Glomerular visceral epithelial cell (primary cell): Measurements from ENCODE around the gene POLA1.

Source experiments
- DNase-seq: peaks from one replicate; pipeline ENCODE4 v3.0.0-alpha.2; 2016; ENCODE audit errors: extremely low spot score

Gene POLA1

GRCh38 chrX:25007059-25008053, 313.6 kb downstream of the POLA1 start:
- DNase-seq = no peak

GRCh38 chrX:25009407-25009806, 315.7 kb downstream of the POLA1 start:
- DNase-seq = no peak

GRCh38 chrX:25010784-25011588, 317.3 kb downstream of the POLA1 start:
- DNase-seq = no peak

- no peak for DNase-seq
Measured at GRCh38 chrX:25011589-25012432, 318.1 kb downstream of the POLA1 start.

- DNase-seq = no peak
Measured at GRCh38 chrX:25012433-25012735, 318.7 kb downstream of the POLA1 start.

- DNase-seq = no peak
Measured at GRCh38 chrX:25012793-25013631, 319.3 kb downstream of the POLA1 start.

GRCh38 chrX:25013632-25014365, 320.1 kb downstream of the POLA1 start:
- no peak for DNase-seq

GRCh38 chrX:25014366-25014838, 320.7 kb downstream of the POLA1 start:
- DNase-seq = no peak

- DNase-seq = no peak
Measured at GRCh38 chrX:25015486-25016360, 322.0 kb downstream of the POLA1 start, which contains the start of gene ARX. ARX (minus strand) TSS chrX:25015965; CDS start chrX:25015737, 228 bp downstream.

GRCh38 chrX:25016361-25016671, 322.6 kb downstream of the POLA1 start:
- no peak for DNase-seq

GRCh38 chrX:25016938-25017598, 323.4 kb downstream of the POLA1 start:
- DNase-seq = no peak

GRCh38 chrX:25017667-25018247, 324.0 kb downstream of the POLA1 start:
- DNase-seq = no peak

GRCh38 chrX:25018682-25019081, 325.0 kb downstream of the POLA1 start:
- DNase-seq = no peak

- no peak for DNase-seq
Measured at GRCh38 chrX:25019707-25020390, 326.1 kb downstream of the POLA1 start.

GRCh38 chrX:25020391-25020904, 326.7 kb downstream of the POLA1 start:
- DNase-seq = no peak

GRCh38 chrX:25020905-25021449, 327.3 kb downstream of the POLA1 start:
- DNase-seq = peak; percentile 28
